Peyer's patch (tissue), 4 donors: ENCODE data around the gene E2F4. TPM values are rescaled to one million over a fixed set of nuclear protein-coding genes. Genes with fewer than 3 reads are reported as not detected.

Source experiments
- DNase-seq, 3 donors: peaks; one replicate each; pipeline ENCODE4 v3.0.0-alpha.2; 2017 to 2019
- H3K27ac ChIP-seq, 4 donors: fragments of 200-600 bp; sonication (generic); one replicate each; pipeline ENCODE4 v1.5.1; 2016 to 2019
- H3K27me3 ChIP-seq, 2 donors: fragments of 200-600 bp; sonication (generic); one replicate each; pipeline ENCODE4 v1.5.1; 2019
- H3K36me3 ChIP-seq, 3 donors: fragments of 200-600 bp; sonication (generic); one replicate each; pipeline ENCODE4 v1.5.1; 2016 to 2019
- H3K4me1 ChIP-seq, 4 donors: fragments of 200-600 bp; sonication (generic); one replicate each; pipeline ENCODE4 v1.5.1; 2016 to 2019
- H3K4me3 ChIP-seq, 4 donors: fragments of 200-600 bp; sonication (generic); 1 replicate in 3 of 4; 2 replicates in 1 of 4; pipeline ENCODE4 v1.5.1; 2016 to 2019; ENCODE audit warnings: mild to moderate bottlenecking in 1 of 4
- H3K9me3 ChIP-seq, 4 donors: fragments of 200-600 bp; sonication (generic); one replicate each; pipeline ENCODE4 v1.5.1; 2016 to 2019; ENCODE audit warnings: mild to moderate bottlenecking in 1 of 4
- POLR2A ChIP-seq, 2 donors: fragments of 450-650 bp; IDR thresholded peaks; one replicate each; pipeline ENCODE4 v1.5.1; 2017; ENCODE audit warnings: antibody characterized with exemption in 2 of 2, mild to moderate bottlenecking in 2 of 2, moderate library complexity in 2 of 2
- total RNA-seq, 4 donors: library from RNA; depleted of rRNA; stranded (reverse); fragments of >200 nt; gene quantifications; one replicate each; pipeline ENCODE4 v1.1.0, GENCODE V29; 2016
- TF ChIP-seq, protein P1 (sequence below), 6 experiments: fragments of 450-650 bp in 4 of 6; fragments of 200-600 bp in 2 of 6; sonication (generic) in 1 of 6; IDR thresholded peaks; one replicate each; pipeline ENCODE4 v1.5.1; 2017 to 2019; ENCODE audit warnings: antibody characterized with exemption in 6 of 6, mild to moderate bottlenecking in 3 of 6, moderate library complexity in 1 of 6

The E2F4 gene
- total RNA-seq, 4 donors from 2014 or later, result 122 to 182 (median 144) TPM

DNA sequence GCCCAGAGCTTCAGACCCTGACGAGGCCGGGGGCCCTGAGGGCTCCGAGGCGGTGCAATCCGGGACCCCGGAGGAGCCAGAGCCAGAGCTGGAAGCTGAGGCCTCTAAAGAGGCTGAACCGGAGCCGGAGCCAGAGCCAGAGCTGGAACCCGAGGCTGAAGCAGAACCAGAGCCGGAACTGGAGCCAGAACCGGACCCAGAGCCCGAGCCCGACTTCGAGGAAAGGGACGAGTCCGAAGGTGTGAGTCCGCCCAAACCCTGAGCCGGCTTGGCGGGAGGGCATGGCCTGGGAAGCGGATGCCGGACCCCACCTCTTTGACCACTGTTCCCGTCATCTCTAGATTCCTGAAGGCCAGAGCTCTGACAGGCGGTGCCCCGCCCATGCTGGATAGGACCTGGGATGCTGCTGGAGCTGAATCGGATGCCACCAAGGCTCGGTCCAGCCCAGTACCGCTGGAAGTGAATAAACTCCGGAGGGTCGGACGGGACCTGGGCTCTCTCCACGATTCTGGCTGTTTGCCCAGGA, 17.2 kb upstream of the E2F4 start:
- H3K4me1 ChIP-seq, result peaks cover 8 to 53% (median 31%) of the 10 kb centered on the region in 4 donors
- no peak for TF ChIP-seq POLR2A (IDR thresholded peaks at IDR 0.05)
- TF ChIP-seq, protein P1, sequence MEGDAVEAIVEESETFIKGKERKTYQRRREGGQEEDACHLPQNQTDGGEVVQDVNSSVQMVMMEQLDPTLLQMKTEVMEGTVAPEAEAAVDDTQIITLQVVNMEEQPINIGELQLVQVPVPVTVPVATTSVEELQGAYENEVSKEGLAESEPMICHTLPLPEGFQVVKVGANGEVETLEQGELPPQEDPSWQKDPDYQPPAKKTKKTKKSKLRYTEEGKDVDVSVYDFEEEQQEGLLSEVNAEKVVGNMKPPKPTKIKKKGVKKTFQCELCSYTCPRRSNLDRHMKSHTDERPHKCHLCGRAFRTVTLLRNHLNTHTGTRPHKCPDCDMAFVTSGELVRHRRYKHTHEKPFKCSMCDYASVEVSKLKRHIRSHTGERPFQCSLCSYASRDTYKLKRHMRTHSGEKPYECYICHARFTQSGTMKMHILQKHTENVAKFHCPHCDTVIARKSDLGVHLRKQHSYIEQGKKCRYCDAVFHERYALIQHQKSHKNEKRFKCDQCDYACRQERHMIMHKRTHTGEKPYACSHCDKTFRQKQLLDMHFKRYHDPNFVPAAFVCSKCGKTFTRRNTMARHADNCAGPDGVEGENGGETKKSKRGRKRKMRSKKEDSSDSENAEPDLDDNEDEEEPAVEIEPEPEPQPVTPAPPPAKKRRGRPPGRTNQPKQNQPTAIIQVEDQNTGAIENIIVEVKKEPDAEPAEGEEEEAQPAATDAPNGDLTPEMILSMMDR (IDR thresholded peaks at IDR 0.05), result no peak

DNA sequence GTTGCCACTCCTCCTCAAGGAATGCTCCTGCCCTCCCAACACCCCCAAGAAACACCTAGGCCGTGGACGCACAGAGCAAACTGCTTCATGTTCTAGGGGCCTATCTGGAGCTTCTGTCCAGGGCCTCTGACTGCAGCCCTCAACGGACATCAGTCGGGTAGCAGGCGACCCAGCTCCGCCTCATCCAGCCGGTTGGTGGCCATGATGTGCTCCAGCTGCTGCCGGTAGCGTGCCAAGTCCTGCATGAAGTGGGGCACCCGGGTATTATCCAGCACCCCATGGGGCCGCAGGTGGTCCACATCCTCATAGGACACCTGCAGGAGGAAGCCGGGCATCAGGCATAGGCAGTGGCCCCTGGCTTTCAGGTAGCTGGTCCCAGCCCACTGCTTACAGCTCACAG, 15.3 kb upstream of the E2F4 start:
- no peak for DNase-seq
- Histone ChIP-seq H3K4me1 (peaks cover 3 to 49% (median 22%) of the 10 kb centered on the region in 4 donors), H3K36me3 (no peaks in the 10 kb centered on the region), H3K9me3 (no peaks in the 10 kb centered on the region), H3K27me3 (no peaks in the 10 kb centered on the region), H3K4me3 (no peak overlapping the region), H3K27ac (no peak overlapping the region)
- TF ChIP-seq POLR2A (IDR thresholded peaks at IDR 0.05), result no peak
- TF ChIP-seq, protein P1 (IDR thresholded peaks at IDR 0.05), result no peak

More for the DNA sequence above, 17.2 kb upstream of the E2F4 start:
- Histone ChIP-seq H3K27me3 (no peaks in the 10 kb centered on the region), H3K36me3 (no peaks in the 10 kb centered on the region), H3K27ac (peak overlapping the region; percentile 64 to 96 (median 86)), H3K4me3 (peak overlapping the region; percentile 34 to 56 (median 52)), H3K9me3 (no peaks in the 10 kb centered on the region)
- no peak for DNase-seq

DNA sequence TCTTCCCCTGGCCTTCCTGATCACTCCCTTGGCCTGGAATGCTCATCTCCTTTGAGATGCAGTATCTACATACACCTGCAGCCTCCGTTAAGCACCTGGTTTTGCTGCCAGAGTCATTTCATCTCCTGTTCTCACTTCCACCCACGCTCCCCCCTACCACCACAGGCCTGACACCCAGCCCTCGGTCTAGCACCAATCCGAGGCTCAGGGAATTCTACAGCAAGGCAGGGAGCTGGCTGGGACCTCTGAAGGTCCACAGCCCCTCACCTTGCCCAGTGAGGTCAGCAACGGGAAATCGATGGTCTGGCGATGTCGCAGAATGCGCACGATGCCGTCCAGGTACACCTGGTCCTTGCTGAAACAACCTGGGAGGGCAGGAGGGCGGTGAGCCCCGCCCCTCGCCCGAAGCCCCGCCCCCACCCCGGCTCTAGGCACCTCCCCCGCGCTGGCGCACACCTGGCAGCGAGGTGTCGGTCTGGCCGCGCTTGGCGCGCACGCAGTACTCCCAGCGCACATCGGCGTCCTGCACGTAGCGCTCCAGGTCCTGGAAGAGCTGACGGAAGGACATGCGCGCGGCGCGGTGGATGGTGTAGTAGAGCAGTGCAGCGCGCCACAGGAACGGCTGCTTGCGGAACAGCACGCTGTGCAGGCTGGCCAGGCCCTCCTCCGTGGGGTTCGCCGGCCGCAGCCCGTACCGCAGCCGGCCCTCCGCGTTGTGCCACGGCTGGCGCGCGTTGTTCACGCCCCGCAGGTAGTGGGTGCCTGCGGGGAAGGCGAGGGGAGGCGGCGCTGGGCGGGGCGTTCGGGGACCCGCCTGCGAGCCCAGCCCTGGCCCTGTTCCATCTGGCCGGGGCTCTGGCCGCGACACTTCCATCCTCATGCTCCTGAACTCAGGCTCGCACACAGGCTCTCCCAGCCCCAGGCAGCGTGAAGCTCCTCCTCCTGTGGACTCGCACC, 13.9 kb upstream of the E2F4 start:
- Histone ChIP-seq H3K36me3 (no peaks in the 10 kb centered on the region), H3K27ac (peak overlapping the region; percentile 49 to 86 (median 68)), H3K27me3 (no peaks in the 10 kb centered on the region), H3K9me3 (no peaks in the 10 kb centered on the region), H3K4me3 (peak overlapping the region; percentile 33 to 59 (median 48)), H3K4me1 (peaks cover 5 to 62% (median 21%) of the 10 kb centered on the region in 4 donors)
- peak; percentile 38 to 63 for TF ChIP-seq POLR2A (IDR thresholded peaks at IDR 0.05)
- TF ChIP-seq, protein P1 (IDR thresholded peaks at IDR 0.05), result peak in 3 of 6 experiments; percentile 13 to 39 (median 37)
- DNase-seq, result peak; percentile 46 to 92 (median 87)

DNA sequence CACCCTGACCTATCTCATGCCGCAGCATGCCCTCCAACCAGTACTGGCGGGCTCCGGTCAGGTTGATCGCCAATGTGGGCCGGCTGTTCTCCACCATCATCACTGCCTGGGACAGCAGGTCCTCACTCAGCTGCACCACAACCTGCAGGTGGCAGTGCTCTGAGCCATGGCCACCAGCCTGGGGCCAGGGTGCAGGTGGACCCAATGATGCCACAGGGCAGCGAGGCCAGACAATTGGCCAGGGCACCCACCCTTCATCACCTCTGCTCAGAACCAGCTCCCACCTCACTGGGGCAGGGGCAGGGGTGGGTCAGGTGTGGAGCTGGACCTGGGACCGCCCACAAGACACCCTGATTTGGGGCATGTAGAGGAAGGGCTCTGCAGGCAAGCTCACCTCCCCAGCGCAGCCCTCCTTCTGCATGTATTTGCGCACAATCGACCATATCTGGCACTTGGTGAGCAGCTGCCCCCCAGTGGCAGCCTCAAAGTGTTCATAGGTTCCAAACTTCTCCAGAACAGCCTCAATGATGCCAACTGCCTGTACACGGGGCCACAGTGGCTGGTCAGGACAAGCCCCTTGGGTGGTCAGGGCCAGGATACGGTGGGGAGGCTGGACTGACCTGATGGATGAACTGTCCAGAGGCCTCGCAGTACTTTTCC, 12.4 kb upstream of the E2F4 start:
- DNase-seq, result no peak
- H3K4me3 ChIP-seq, result no peak overlapping the region
- no peak overlapping the region for H3K27ac ChIP-seq
- TF ChIP-seq POLR2A (IDR thresholded peaks at IDR 0.05), result no peak
- TF ChIP-seq, protein P1 (IDR thresholded peaks at IDR 0.05), result no peak
- peaks cover 7 to 53% (median 14%) of the 10 kb centered on the region in 4 donors for H3K4me1 ChIP-seq
- H3K36me3 ChIP-seq, result no peaks in the 10 kb centered on the region
- no peaks in the 10 kb centered on the region for H3K9me3 ChIP-seq
- no peaks in the 10 kb centered on the region for H3K27me3 ChIP-seq

DNA sequence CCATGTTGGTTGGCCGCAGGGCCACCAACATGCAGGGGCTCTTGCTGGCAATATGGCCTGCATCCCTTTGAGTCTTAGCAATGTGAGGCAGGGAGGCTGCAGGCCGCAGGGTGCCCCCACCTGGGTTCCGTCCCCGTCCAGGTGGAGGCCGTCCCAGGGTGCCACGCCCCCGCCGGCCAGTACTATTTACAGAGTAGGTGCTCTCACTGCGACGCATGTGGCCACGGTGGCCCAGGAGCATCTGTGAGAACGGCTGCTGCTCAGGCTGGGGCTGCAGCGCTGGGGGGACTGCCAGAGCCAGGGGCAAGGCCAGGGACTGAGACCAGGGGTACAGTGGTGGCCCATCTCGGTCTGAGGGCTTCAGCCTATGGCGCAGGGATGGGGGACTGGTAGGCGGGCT, 11.8 kb upstream of the E2F4 start:
- Histone ChIP-seq H3K4me1 (peaks cover 7 to 53% (median 18%) of the 10 kb centered on the region in 4 donors), H3K27me3 (no peaks in the 10 kb centered on the region), H3K36me3 (no peaks in the 10 kb centered on the region), H3K4me3 (no peak overlapping the region), H3K27ac (no peak overlapping the region), H3K9me3 (no peaks in the 10 kb centered on the region)
- no peak for DNase-seq
- TF ChIP-seq POLR2A (IDR thresholded peaks at IDR 0.05), result no peak
- TF ChIP-seq, protein P1 (IDR thresholded peaks at IDR 0.05), result no peak
